Astrocyte (in vitro differentiated cells and primary cell): ENCODE results near the gene CLK4.

ENCODE experiments used
- CTCF ChIP-seq: IDR thresholded peaks from 2 replicates; pipeline ENCODE4 v1.5.1; 2011; ENCODE audit warnings: low read depth, mild to moderate bottlenecking, inconsistent platforms, low read length, moderate library complexity; ENCODE audit not compliant: insufficient read depth
- EZH2 ChIP-seq: IDR thresholded peaks from 2 replicates; pipeline ENCODE4 v1.6.1; 2012; ENCODE audit warnings: mild to moderate bottlenecking, low read length, inconsistent platforms; ENCODE audit not compliant: insufficient read depth

GRCh38 chr5:178664141-178664540 lies 37.3 kb upstream of the CLK4 start:
- no peak for TF ChIP-seq CTCF
- TF ChIP-seq EZH2: no peak
